Colonic mucosa (tissue), 4 donors: ENCODE measurements around the gene KBTBD13. TPM values are rescaled to one million over a fixed set of nuclear protein-coding genes. Genes with fewer than 3 reads are reported as not detected.
A peak's percentile ranks its signal among the peaks of the same experiment; 100 is the strongest.

Source experiments
- DNase-seq: peaks from one replicate; pipeline ENCODE4 v3.0.0-alpha.2; 2020
- H3K27ac ChIP-seq: fragments of 200-600 bp; one replicate; pipeline ENCODE4 v1.8.0; 2021
- H3K27me3 ChIP-seq: fragments of 200-600 bp; one replicate; pipeline ENCODE4 v1.8.0; 2021
- H3K36me3 ChIP-seq: fragments of 200-600 bp; one replicate; pipeline ENCODE4 v1.8.0; 2021
- H3K4me1 ChIP-seq: fragments of 200-600 bp; one replicate; pipeline ENCODE4 v1.8.0; 2021; ENCODE audit warnings: mild to moderate bottlenecking
- H3K4me3 ChIP-seq: fragments of 200-600 bp; one replicate; pipeline ENCODE4 v1.8.0; 2021
- H3K9ac ChIP-seq, 2 donors: one replicate each; pipeline ENCODE4 v1.7.0; 2013; ENCODE audit warnings: control low read depth in 2 of 2, low read depth in 2 of 2, low read length in 2 of 2
- H3K9me3 ChIP-seq: fragments of 200-600 bp; one replicate; pipeline ENCODE4 v1.8.0; 2021
- intact Hi-C: fragments of 100-400 bp; cut with DNase I; formaldehyde crosslinking; loops from one replicate; pipeline ENCODE4 v1.14.1; 2022
- total RNA-seq, 2 donors: library from RNA; stranded (reverse); fragmentation: NEBNext Ultra II Directional in 1 of 2; extraction: Animal tissue kit (Norgen Biotek cat#: 25700) in 1 of 2; gene quantifications; one replicate each; pipeline ENCODE4 v1.2.1, GENCODE V29; 2021
- TF ChIP-seq, protein P1 (sequence below): fragments of 200-600 bp; IDR thresholded peaks from one replicate; pipeline ENCODE4 v1.8.0; 2022; ENCODE audit warnings: antibody characterized with exemption, mild to moderate bottlenecking
- donor health status: healthy.
- donor health status: DM: no; HTN: no; CAD: no.
- donor health status: DM: no; HTN: no; CAD: no.

KBTBD13 gene
- total RNA-seq, 2 donors from 2014 or later = not detected

DNA sequence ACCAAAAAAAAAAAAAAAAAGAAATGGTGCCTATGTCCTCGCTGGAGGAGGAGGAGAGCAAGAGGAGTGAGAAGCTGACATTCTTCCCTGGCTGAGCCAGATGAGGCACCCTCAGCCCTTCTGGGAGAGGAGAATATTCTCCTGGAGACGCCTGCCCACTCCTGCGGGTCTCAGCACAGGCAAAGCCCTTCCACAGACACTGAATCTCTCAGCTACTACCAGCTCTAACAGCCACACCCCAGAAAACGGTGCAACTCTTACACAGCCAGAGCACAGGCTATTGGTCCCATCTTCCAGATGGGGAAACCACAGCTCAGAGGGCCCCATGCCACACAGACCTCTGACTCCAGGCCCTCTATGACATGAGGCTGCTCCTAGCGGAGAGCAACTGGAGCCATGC lies 14.5 kb upstream of the KBTBD13 start:
- Histone ChIP-seq H3K9ac (no peak overlapping the region), H3K9me3 (no peaks in the 10 kb centered on the region), H3K36me3 (no peaks in the 10 kb centered on the region), H3K4me1 (no peaks in the 10 kb centered on the region), H3K27me3 (no peaks in the 10 kb centered on the region), H3K27ac (no peak overlapping the region), H3K4me3 (no peak overlapping the region)
- intact Hi-C loops = no loop called here
- TF ChIP-seq, protein P1, sequence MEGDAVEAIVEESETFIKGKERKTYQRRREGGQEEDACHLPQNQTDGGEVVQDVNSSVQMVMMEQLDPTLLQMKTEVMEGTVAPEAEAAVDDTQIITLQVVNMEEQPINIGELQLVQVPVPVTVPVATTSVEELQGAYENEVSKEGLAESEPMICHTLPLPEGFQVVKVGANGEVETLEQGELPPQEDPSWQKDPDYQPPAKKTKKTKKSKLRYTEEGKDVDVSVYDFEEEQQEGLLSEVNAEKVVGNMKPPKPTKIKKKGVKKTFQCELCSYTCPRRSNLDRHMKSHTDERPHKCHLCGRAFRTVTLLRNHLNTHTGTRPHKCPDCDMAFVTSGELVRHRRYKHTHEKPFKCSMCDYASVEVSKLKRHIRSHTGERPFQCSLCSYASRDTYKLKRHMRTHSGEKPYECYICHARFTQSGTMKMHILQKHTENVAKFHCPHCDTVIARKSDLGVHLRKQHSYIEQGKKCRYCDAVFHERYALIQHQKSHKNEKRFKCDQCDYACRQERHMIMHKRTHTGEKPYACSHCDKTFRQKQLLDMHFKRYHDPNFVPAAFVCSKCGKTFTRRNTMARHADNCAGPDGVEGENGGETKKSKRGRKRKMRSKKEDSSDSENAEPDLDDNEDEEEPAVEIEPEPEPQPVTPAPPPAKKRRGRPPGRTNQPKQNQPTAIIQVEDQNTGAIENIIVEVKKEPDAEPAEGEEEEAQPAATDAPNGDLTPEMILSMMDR = no peak
- DNase-seq = no peak

DNA sequence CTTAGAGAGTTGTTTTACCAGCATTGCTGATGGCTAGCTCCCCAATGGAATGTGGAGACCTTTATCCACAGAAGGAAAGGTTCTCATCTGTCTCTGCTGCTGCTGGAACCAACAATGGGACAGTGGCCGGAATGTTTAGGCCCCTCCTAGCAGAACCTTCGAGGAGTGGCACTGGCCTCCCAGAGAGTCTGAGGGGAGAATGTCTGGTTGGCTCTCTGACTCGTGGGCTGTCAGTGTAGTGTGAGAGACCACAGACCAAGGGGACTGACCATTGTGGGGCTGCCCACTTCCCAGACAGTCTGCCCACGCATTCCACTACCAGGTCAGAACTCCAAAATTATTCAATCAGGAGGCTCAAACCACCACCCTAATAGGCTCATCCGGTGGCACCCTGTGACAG lies 13.8 kb upstream of the KBTBD13 start:
- intact Hi-C loops = no loop called here
- H3K36me3 ChIP-seq = no peaks in the 10 kb centered on the region
- no peak overlapping the region for H3K4me3 ChIP-seq
- no peaks in the 10 kb centered on the region for H3K4me1 ChIP-seq
- no peak for DNase-seq
- H3K27ac ChIP-seq = no peak overlapping the region
- H3K9ac ChIP-seq = no peak overlapping the region
- no peaks in the 10 kb centered on the region for H3K9me3 ChIP-seq
- H3K27me3 ChIP-seq = peaks cover 3% of the 10 kb centered on the region
- TF ChIP-seq, protein P1 = no peak

DNA sequence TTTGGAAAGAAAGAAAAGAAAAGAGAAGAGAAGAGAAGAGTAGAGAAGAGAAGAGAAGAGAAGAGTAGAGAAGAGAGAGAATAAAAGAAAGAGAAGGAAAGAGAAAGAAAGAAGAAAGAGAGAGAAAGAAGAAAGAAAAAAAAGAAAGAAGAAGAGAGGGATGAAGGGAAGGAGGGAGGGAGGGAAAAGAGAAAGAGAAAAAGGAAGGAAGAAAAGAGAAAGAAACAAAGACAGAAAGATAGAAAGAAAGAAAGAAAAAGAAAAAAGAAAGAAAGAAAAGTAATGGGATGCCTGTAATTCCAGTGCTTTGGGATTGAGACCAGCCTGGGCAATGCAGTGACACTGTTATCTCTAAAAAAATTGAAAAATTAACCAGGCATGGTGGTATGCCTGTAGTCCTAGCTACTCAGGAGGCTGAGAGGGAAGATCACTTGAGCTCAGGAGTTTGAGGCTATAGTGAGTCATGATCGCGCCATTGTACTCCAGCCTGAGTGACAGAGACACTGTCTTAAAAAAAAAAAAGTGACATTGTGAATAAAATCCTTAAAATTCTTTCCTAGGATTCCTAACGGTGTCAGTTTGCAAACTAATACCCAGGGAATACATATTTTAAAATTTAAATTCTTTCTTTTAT lies 10.4 kb upstream of the KBTBD13 start:
- Histone ChIP-seq H3K4me3 (no peak overlapping the region), H3K27ac (peak overlapping the region; percentile 71), H3K9ac (no peak overlapping the region), H3K36me3 (no peaks in the 10 kb centered on the region), H3K4me1 (no peaks in the 10 kb centered on the region), H3K27me3 (peaks cover 7% of the 10 kb centered on the region), H3K9me3 (no peaks in the 10 kb centered on the region)
- TF ChIP-seq, protein P1 = no peak
- DNase-seq = no peak
- intact Hi-C loops = no loop called here

DNA sequence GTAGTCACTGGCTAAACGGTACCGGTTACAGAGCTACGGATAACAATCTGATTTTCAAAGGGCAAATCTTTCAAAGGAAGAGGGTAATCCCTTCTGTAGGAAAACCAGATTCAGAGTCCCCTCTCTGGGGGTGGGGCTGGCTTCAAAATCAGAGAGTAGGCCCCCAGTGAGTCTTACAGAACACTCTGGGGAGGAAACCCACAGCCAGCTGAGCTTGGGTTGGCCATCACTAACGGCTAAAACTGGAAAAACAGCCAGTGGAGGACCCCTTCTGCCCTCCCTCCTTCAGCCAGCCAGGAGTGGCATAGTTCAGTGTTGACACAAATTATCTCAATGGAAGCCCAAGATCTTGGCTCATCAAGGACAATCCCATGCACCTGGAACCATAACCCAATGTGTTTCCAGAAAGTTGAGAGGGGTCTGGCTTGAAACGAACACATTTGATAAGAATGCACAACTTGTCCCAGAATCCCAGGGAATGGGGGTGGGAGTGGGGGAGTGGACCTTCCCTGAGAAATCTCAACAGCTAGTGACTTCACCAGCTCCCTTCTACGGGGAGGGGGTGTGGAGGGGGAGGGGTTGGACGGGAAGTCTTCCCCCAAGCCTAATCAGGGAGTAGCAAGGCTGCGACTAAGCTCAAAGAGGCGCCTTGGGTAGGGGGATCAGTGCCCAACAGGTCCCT lies 9.8 kb upstream of the KBTBD13 start:
- peak overlapping the region; percentile 71 for H3K27ac ChIP-seq
- peak overlapping the region; percentile 42 for H3K4me3 ChIP-seq
- H3K9me3 ChIP-seq = no peaks in the 10 kb centered on the region
- DNase-seq = no peak
- H3K4me1 ChIP-seq = no peaks in the 10 kb centered on the region
- peak overlapping the region; percentile 26 to 33 for H3K9ac ChIP-seq
- intact Hi-C loops = no loop called here
- H3K27me3 ChIP-seq = peaks cover 7% of the 10 kb centered on the region
- TF ChIP-seq, protein P1 = no peak
- no peaks in the 10 kb centered on the region for H3K36me3 ChIP-seq

DNA sequence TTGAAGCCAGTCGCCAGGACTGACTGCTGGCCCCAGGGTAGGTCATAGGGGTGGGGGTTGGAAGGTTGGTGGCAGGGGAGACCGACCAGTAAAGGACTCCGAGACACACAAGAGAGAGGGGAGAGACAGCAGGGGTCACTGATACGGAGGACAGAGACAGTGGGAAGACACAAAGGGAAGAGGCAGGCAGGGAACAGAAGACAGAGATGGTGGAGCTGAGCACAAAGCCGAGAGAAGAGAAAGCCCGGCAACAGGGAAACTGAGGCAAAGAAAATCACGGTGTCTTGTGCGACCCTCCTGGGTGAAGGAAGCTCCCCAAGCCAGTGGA lies 9.3 kb upstream of the KBTBD13 start:
- H3K9ac ChIP-seq = peak overlapping the region; percentile 63 to 64
- intact Hi-C loops = no loop called here
- H3K4me1 ChIP-seq = no peaks in the 10 kb centered on the region
- H3K36me3 ChIP-seq = no peaks in the 10 kb centered on the region
- H3K27ac ChIP-seq = peak overlapping the region; percentile 71
- no peak for DNase-seq
- no peaks in the 10 kb centered on the region for H3K9me3 ChIP-seq
- TF ChIP-seq, protein P1 = no peak
- H3K4me3 ChIP-seq = peak overlapping the region; percentile 42
- H3K27me3 ChIP-seq = peaks cover 7% of the 10 kb centered on the region
